NOMO-1 treated with dmso at 0.1 percent for 144 hours (cell line): ENCODE results near the gene TRIM17.

Experiments
- DNase-seq: peaks from one replicate; lab custom pipeline; 2025; ENCODE audit not compliant: unreplicated experiment; lab: John Stamatoyannopoulos, UW

The TRIM17 gene

DNA sequence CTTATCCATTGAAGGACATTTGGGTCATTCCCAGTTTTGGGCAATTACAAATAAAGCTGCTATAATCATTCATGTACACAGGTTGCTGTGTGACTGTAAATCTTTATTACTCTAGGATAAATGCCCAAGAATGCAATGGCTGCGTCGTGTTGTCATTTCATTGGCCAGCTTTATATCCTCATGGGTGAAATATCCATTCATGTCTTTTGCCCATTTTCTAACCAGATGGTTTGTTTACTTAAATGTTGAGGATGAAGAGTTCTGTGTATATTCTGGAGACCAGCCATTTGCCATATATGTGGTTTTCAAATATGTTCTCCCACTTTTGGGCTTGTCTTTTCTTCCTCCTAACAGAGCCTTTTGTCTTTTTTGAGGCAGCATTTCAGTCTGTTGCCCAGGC lies 35.3 kb downstream of the TRIM17 start:
- DNase-seq, result no peak

DNA sequence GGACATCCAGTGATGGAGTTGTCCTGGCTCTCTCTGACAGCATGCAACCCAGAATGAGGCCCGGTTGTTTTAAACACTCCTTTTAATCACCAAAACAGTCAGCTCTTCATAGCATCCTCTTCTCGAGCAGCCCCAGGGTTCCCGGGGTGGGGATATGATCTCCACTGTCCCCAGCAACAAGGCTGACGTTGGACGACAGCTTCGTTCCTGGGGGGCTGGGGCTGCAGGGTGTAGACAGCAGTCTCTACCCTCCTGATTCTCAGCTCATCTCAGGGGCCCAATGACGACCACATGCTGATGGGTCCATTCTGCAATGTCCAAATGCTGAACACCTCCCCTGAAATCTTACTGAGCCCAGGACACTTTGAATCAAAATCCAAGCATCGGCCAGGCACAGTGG lies 37.0 kb downstream of the TRIM17 start:
- DNase-seq, result no peak

DNA sequence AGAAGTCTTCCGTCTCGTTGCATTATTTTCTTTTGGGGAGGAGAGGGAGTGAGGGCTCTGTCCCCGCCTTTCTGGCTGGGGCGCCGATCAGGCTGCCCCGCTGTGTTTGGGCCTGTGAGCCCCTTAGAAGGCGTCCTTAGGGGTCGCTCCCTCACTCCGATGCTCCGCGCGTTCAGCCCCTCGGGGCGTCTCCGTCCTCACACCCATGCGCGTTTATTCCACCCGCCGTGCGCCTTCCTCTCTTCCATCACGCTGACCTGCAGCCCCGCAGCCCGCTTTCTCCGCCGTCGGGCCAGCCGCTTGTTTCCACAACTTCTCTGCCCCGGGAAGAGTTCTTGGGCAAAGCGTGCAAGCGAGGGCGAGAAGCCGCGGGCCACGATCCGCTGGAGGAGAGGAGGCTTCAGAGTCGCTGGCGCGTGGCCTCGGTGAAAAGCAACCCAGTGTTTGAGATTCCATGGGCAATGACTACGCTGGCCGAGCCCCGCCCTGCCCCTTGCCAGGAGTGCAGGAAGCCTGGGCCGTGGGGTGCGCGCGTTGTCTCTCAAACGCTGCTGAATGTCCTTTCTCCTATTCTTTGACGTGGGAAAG lies 37.7 kb downstream of the TRIM17 start:
- DNase-seq, result no peak

DNA sequence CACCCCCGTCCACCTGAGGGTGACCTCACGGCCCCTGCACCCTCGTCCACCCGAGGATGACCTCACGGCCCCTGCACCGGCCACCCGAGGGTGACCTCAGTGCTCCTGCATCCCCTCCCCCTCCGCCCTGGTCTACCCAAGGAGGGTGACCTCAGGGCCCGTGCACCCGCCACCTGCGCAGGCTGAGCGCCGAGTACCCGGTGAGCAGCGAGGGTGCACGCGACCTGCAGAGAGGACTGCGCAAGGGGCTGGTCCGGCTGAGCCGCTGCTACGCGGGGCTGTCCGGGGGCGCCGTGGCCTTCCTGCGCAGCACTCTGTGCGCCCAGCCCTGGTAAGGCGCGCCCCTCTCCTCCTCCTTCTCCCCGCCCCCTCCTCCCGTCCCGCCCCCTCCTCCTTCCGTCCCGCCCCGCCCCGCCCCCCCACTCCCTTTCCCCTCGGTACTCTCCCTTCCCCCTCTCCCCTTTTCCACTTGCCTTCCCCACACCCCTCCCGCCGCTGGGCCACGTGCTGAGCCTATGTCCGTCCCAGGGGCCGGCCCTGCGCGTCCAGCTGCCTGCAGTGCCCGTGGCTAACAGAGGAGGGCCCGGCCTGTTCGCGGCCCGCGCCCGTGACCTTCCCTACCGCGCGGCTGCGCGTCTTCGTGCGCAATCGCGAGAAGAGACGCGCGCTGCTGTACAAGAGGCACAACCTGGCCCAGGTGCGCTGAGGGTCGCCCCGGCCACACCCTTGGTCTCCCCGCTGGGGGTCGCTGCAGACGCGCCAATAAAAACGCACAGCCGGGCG lies 38.4 kb downstream of the TRIM17 start:
- peak; percentile 35 for DNase-seq

DNA sequence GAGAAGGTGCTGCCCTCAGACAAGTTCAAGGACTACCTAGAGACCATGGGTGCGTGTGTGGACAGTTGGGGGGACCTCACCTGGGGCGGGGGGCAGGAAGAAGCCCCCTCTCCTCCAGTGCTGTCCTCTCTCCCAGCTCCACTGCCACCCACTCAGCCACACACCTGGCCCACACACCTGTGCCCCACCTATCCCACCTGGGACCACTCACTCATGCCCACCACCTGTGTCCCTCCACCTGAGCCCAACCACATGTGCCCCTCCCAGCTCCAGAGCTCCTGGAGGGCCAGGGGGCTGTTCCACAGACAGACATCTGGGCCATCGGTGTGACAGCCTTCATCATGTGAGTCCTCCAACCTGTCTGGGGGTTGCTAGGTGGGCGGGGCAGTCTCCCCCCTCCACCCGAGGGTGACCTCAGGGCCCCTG lies 39.0 kb downstream of the TRIM17 start:
- no peak for DNase-seq

DNA sequence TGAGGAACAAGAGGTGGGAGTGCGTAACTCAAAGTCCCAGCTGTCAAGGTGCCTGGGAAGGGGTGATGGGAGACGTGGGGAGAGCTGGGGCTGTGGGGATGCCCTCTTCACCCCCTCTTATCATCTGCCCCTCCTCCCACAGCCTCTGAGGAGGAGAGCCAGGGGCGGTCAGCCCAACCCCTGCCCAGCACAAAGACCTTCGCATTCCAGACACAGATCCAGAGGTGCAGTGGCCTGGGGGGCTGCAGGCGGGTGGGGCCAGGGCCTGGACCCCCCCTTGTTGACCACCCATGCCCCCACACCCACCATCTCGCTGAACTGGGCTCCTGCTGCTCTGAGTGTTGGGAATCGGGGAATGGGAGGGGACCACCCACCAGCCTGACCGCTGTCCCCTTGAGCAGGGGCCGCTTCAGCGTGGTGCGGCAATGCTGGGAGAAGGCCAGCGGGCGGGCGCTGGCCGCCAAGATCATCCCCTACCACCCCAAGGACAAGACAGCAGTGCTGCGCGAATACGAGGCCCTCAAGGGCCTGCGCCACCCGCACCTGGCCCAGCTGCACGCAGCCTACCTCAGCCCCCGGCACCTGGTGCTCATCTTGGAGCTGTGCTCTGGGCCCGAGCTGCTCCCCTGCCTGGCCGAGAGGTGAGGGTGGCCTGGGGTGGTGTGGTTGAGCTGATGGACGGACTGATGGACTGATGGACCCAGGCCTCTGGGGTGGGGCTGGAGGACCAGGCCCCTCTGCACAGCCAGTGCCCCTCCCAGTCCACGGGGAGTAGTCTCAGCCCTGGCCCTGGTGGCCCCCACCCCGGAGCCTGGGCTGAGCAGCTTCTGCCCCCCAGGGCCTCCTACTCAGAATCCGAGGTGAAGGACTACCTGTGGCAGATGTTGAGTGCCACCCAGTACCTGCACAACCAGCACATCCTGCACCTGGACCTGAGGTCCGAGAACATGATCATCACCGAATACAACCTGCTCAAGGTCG lies 39.7 kb downstream of the TRIM17 start:
- no peak for DNase-seq

DNA sequence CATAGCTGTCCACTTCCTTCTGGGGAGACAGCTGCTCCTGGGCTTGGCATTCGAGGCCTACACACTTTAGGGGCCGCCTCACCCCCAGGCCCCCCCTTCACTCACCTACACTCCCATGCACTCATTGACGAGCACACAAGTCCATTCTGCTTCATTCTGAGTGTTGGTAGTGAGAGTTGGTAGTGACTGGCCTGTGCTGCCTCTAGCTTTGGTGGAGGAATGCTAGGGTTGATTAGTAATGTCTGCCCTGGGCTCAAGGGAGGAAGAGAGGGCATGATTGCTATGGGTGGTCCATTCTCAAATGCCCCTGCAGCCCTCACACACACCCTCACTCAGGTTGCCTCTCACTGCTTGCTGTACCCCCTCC lies 40.4 kb downstream of the TRIM17 start:
- DNase-seq, result no peak

DNA sequence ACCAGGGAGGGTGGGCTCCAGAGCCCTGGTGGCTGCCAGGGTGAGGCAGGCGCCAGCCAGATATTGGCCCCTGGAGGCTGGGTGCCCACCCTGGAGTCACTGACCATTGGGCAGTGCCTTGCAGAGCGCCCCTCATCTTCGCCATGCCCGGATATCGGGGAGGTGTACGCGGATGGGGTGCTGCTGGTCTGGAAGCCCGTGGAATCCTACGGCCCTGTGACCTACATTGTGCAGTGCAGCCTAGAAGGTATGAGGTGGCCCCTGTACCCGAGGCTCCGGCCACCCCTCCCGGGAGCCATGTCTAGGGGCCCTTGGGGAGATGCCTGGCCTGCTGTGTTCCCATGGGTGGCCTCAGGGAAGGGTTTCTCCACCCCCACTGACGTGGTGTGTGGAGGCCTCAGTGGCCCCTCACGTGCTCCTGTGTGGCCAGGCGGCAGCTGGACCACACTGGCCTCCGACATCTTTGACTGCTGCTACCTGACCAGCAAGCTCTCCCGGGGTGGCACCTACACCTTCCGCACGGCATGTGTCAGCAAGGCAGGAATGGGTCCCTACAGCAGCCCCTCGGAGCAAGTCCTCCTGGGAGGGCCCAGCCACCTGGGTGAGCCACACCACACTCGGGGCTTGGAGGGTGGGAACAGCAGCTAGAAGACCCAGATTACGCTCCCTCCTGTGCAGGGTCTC lies 40.9 kb downstream of the TRIM17 start:
- DNase-seq, result no peak

DNA sequence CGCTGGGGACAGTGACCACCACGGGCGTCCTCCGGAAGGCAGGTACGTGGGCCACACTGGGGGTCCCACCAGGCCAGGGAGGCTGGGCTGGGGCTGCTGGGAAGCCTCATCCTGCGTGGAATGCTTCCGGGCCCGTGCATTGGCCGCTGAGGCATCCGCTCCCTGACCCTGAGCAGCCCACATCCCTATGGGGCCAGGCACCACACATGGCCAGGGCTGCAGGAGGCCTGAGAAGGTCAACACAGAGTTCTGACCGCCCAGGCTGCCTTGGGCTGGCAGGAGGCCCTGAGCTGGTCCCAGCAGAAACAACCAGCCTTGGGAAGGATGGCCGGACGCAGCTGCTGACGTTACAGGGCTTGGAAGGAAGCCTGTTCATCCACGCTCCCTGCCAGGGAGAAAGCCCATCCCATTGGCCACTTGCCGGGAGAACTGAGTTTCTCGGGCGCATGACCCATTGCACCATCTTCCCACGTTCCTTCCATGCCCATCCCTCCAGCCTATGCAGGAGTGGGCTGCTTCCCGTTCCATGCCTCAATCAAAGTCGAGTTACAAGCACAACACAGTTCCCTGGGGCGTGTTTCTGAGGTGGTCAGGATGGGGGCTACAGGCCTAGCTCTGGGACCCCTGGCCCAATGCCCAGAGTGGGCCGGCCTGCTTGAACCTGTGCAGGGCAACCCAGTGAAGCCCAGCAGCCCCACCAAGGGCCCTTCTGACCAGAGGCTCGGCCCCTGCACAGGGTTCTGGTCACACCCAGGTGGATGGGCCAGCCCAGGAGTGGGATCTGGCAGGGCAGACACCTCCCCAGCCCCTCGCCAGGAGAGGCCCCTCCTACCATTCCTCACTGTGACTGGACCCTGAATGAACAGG lies 41.7 kb downstream of the TRIM17 start:
- DNase-seq, result no peak

DNA sequence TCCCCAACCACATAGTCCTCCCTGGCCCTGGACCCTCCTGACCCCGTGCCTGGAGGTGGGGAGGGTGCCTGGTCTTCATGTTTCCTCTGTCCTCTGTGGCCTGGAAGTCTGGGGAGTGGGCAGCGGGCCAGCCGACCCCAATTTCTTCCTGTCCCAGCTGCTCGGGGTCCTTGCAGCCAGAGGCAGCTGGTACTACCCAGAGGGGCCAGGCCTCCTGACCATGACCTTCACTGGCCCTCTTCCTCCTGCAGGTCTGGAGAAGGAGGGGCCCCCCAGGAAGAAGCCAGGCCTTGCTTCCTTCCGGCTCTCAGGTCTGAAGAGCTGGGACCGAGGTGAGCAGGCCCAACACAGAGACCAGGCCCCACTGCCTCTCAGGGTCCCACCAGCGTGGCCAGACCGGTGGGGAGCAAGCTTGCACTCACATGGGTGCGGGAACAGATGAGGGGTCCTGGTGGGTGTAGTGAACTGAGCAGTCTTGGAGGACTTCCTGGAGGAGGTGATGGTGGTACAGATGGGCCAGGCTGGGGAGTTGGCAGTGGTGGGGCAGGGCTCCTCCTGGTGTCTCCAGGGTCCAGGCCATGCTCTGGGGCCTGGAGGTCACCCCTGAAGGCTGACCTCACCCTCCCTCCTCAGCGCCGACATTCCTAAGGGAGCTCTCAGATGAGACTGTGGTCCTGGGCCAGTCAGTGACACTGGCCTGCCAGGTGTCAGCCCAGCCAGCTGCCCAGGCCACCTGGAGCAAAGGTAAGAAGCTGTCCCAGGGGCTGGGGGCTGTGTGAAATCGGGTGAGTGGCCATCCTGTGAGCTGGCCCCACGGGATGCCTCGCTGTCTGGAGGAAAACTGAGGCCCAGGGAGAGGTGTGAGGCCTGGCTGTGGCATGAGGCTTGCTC lies 42.7 kb downstream of the TRIM17 start:
- no peak for DNase-seq

DNA sequence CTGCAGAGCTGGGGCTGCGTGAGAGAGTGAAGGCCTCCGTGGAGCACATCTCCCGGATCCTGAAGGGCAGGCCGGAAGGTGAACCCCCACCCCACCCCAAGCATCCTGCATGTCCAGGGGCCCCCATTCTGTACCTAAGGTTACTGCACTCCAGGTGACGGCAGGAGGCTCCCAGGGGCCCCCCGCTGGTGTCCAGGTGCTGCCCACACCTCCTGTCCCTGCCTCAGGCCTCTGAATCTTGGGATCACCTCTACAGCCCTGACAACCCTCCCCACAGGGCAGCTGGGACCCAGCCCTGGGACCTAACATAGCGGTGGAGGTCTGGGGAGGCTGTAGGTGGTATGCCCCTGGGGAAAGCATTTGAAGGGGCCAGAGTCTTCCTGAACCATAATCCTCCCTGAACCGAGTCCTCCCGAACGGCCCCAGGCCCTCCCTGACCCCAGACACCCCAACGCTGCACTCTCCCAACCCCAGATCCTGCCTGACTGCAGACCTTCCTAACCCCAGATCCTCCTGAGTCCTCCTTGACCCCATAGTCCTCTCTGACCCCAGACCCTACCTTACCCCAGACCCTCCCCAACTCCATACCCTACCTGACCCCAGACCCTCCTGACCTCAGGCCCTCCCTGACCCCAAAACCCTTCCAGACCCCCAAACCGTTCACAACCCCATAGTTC lies 43.5 kb downstream of the TRIM17 start:
- no peak for DNase-seq

DNA sequence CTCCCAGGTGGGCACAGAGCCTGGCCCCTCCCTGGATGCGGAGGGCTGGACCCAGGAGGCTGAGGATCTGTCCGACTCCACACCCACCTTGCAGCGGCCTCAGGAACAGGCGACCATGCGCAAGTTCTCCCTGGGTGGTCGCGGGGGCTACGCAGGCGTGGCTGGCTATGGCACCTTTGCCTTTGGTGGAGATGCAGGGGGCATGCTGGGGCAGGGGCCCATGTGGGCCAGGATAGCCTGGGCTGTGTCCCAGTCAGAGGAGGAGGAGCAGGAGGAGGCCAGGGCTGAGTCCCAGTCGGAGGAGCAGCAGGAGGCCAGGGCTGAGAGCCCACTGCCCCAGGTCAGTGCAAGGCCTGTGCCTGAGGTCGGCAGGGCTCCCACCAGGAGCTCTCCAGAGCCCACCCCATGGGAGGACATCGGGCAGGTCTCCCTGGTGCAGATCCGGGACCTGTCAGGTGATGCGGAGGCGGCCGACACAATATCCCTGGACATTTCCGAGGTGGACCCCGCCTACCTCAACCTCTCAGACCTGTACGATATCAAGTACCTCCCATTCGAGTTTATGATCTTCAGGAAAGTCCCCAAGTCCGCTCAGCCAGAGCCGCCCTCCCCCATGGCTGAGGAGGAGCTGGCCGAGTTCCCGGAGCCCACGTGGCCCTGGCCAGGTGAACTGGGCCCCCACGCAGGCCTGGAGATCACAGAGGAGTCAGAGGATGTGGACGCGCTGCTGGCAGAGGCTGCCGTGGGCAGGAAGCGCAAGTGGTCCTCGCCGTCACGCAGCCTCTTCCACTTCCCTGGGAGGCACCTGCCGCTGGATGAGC lies 44.3 kb downstream of the TRIM17 start:
- no peak for DNase-seq

DNA sequence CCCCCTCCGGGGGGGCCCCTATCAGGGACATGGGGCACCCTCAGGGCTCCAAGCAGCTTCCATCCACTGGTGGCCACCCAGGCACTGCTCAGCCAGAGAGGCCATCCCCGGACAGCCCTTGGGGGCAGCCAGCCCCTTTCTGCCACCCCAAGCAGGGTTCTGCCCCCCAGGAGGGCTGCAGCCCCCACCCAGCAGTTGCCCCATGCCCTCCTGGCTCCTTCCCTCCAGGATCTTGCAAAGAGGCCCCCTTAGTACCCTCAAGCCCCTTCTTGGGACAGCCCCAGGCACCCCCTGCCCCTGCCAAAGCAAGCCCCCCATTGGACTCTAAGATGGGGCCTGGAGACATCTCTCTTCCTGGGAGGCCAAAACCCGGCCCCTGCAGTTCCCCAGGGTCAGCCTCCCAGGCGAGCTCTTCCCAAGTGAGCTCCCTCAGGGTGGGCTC lies 44.9 kb downstream of the TRIM17 start:
- DNase-seq, result no peak

DNA sequence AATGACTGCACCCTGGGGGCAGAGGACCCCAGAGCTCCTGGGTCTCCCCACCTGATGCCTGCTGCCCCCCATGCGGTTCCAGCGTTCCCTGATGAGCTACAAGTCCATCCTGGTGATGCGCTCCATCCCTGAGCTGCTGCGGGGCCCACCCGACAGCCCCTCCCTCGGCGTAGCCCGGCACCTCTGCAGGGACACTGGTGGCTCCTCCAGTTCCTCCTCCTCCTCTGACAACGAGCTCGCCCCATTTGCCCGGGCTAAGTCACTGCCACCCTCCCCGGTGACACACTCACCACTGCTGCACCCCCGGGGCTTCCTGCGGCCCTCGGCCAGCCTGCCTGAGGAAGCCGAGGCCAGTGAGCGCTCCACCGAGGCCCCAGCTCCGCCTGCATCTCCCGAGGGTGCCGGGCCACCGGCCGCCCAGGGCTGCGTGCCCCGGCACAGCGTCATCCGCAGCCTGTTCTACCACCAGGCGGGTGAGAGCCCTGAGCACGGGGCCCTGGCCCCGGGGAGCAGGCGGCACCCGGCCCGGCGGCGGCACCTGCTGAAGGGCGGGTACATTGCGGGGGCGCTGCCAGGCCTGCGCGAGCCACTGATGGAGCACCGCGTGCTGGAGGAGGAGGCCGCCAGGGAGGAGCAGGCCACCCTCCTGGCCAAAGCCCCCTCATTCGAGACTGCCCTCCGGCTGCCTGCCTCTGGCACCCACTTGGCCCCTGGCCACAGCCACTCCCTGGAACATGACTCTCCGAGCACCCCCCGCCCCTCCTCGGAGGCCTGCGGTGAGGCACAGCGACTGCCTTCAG lies 45.5 kb downstream of the TRIM17 start:
- no peak for DNase-seq

DNA sequence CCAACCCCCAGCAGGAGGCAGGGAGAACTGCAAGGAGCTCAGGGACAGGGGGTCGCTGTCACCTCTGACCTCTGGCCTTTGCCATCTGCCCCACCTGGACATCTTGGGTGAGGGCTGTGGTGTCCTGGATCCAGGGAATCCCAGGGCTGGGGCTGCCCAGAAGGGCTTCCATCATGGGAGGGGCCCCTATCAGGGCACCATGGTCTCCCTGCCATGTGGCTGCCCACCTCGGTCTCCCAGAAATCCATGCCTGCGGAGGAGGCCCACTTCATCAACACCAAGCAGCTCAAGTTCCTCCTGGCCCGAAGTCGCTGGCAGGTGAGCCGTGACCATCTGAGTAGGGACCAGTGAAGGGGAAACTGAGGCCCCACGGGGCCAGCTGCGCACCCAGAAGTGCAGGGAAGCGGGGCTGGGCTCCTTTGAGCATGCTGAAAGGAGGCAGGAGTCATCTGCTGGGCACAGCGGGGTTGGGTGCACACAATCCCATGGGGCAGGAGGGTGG lies 46.2 kb downstream of the TRIM17 start:
- no peak for DNase-seq

DNA sequence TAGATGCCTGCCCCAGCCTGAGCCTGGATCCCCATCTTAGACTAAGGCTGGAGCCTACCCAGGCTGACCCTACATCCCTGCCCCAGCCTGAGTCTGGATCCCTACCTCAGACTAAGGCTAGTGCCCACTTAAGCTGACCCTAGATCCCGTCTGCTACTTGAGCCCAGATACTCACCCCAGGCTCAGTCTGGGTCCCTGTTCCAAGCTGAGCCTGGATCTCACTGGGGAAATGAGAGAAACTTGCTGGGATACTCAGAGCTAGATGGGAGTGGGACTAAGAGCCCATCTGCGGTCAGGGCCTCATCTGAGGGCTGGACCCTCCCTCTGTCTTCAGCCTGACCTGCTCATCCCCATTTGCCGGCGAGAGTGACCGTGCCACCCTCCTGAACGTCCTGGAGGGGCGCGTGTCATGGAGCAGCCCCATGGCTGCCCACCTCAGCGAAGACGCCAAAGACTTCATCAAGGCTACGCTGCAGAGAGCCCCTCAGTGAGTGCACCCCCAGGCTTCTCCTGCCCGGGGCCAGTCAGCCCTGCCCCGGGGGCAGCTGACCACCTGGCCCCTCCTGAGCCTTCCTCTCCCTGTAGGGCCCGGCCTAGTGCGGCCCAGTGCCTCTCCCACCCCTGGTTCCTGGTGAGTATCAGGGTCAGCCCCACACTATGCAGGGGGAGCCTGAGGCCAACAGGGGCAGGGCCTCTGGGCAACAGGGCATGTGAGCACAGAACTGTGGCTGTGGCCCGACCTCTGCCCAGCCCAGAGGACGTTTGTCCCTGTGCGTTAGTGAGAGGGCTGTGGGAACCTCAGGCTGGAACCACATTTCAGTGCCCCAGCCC lies 46.8 kb downstream of the TRIM17 start:
- DNase-seq, result no peak
